SK-N-SH treated with all-trans-retinoic acid at 6 μM for 48 hours (cell line): ENCODE measurements around the gene PNPO.
"Not testable (repeated sequence)": the region's sequence is repeated elsewhere in the genome, so short reads cannot be mapped to it uniquely, and the experiment has no call there.

Source experiments
- ATAC-seq: fragments of 200-7000 bp; cut with Tn5 transposase; 3 replicates; pipeline ENCODE4 v1.9.1; 2020; ENCODE audit warnings: mild to moderate bottlenecking, moderate library complexity
- ESRRG ChIP-seq: fragments of 250-450 bp; sonication (Bioruptor Pico); IDR thresholded peaks from 2 replicates; pipeline ENCODE4 v1.6.1; 2021; ENCODE audit warnings: mild to moderate bottlenecking
- GLIS3 ChIP-seq: fragments of 250-450 bp; sonication (Bioruptor Pico); IDR thresholded peaks from 2 replicates; pipeline ENCODE4 v1.5.0; 2020; ENCODE audit warnings: mild to moderate bottlenecking, moderate library complexity
- OSR1 ChIP-seq: fragments of 250-450 bp; sonication (Bioruptor Pico); IDR thresholded peaks from 2 replicates; pipeline ENCODE4 v1.8.0; 2022; ENCODE audit warnings: moderate library complexity, mild to moderate bottlenecking, inconsistent platforms
- PPARA ChIP-seq: fragments of 250-450 bp; sonication (Bioruptor Pico); IDR thresholded peaks from 2 replicates; pipeline ENCODE4 v1.5.0; 2020; ENCODE audit warnings: mild to moderate bottlenecking, borderline replicate concordance
- RARB ChIP-seq: fragments of 250-450 bp; sonication (Bioruptor Pico); IDR thresholded peaks from 2 replicates; pipeline ENCODE4 v1.8.0; 2021; ENCODE audit warnings: mild to moderate bottlenecking, moderate library complexity
- SNAI2 ChIP-seq: fragments of 250-450 bp; sonication (Bioruptor Pico); IDR thresholded peaks from 2 replicates; pipeline ENCODE4 v1.5.0; 2020; ENCODE audit warnings: mild to moderate bottlenecking, moderate library complexity
- TCF4 ChIP-seq: fragments of 250-450 bp; sonication (Bioruptor Pico); IDR thresholded peaks from 2 replicates; pipeline ENCODE4 v1.8.0; 2021; ENCODE audit warnings: mild to moderate bottlenecking, moderate library complexity, borderline replicate concordance
- ZC3H10 ChIP-seq: fragments of 250-450 bp; sonication (Bioruptor Pico); IDR thresholded peaks from 2 replicates; pipeline ENCODE4 v1.5.1; 2021; ENCODE audit warnings: mild to moderate bottlenecking, moderate library complexity
- ZFP30 ChIP-seq: fragments of 450-650 bp; formaldehyde crosslinking; IDR thresholded peaks from 2 replicates; pipeline ENCODE4 v1.5.0; 2022; ENCODE audit warnings: mild to moderate bottlenecking, moderate library complexity
- ZNF565 ChIP-seq: fragments of 450-650 bp; formaldehyde crosslinking; conservative IDR thresholded peaks from 2 replicates; pipeline ENCODE4 v1.5.0; 2020; ENCODE audit warnings: low read depth, mild to moderate bottlenecking, moderate library complexity
- ZNF70 ChIP-seq: fragments of 450-650 bp; formaldehyde crosslinking; IDR thresholded peaks from 2 replicates; pipeline ENCODE4 v1.5.0; 2020; ENCODE audit warnings: mild to moderate bottlenecking, moderate library complexity
- TF ChIP-seq, protein P1 (sequence below): fragments of 250-450 bp; sonication (Bioruptor Pico); IDR thresholded peaks from 2 replicates; pipeline ENCODE4 v1.5.0; 2020; ENCODE audit warnings: mild to moderate bottlenecking, moderate library complexity
- TF ChIP-seq, protein P2 (sequence below): fragments of 250-450 bp; sonication (Bioruptor Pico); IDR thresholded peaks from 2 replicates; pipeline ENCODE4 v1.8.0; 2020; ENCODE audit warnings: mild to moderate bottlenecking, moderate library complexity, borderline replicate concordance
- TF ChIP-seq, protein P3 (sequence below): fragments of 250-450 bp; sonication (Bioruptor Pico); IDR thresholded peaks from 2 replicates; pipeline ENCODE4 v1.8.0; 2021; ENCODE audit warnings: low read depth, mild to moderate bottlenecking, moderate library complexity, borderline replicate concordance
- TF ChIP-seq, protein P4 (sequence below): fragments of 250-450 bp; sonication (Bioruptor Pico); IDR thresholded peaks from 2 replicates; pipeline ENCODE4 v1.5.1; 2020; ENCODE audit warnings: low read depth, mild to moderate bottlenecking, moderate library complexity
- TF ChIP-seq, protein P5 (sequence below): fragments of 250-450 bp; sonication (Bioruptor Pico); IDR thresholded peaks from 2 replicates; pipeline ENCODE4 v1.5.1; 2021; ENCODE audit warnings: mild to moderate bottlenecking, moderate library complexity

The PNPO gene

DNA sequence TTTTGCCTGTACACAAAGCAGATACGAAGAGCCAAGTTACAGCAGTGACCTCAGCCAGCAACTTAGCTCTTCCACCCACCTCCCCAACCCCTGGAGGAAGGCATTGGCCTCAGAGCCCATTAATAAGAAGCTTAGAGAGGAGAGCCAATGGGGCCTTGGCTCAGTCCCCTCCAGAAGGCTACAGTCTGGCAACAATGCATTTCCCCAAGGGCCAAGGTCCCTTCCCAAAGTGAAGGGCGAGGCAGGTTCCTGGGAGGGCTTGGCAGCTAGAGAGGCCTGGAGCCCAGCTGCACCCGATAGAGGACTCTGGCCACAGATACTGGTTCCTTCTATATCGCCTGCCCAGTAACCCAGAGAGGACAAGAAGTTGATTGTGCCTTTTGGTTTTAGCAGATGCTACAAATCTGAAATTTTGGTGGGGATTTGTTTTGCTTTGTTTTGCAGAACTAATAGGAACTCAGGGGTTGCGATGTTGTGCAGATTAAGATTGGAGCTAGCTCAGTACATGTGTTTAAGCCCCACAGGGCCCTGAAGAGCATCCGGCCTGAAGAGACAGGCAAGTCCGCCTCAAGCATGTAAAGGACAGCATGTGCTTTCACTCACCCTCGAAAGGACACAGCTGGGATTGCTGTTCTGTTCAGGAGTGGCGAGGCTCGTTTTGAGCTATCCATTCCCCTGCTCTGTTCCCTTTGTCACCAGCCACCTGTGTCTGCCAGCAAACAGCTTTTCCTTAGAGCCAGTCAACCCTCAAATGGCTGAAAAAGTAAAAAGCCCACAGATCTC is 12.0 kb upstream of the PNPO start:
- TF ChIP-seq, protein P1, sequence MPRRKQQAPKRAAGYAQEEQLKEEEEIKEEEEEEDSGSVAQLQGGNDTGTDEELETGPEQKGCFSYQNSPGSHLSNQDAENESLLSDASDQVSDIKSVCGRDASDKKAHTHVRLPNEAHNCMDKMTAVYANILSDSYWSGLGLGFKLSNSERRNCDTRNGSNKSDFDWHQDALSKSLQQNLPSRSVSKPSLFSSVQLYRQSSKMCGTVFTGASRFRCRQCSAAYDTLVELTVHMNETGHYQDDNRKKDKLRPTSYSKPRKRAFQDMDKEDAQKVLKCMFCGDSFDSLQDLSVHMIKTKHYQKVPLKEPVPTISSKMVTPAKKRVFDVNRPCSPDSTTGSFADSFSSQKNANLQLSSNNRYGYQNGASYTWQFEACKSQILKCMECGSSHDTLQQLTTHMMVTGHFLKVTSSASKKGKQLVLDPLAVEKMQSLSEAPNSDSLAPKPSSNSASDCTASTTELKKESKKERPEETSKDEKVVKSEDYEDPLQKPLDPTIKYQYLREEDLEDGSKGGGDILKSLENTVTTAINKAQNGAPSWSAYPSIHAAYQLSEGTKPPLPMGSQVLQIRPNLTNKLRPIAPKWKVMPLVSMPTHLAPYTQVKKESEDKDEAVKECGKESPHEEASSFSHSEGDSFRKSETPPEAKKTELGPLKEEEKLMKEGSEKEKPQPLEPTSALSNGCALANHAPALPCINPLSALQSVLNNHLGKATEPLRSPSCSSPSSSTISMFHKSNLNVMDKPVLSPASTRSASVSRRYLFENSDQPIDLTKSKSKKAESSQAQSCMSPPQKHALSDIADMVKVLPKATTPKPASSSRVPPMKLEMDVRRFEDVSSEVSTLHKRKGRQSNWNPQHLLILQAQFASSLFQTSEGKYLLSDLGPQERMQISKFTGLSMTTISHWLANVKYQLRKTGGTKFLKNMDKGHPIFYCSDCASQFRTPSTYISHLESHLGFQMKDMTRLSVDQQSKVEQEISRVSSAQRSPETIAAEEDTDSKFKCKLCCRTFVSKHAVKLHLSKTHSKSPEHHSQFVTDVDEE (CRISPR knock-in tag) = no peak
- TF ChIP-seq TCF4 (CRISPR knock-in tag) = no peak
- TF ChIP-seq, all 23 proteins: peak for 0
- no peak for ATAC-seq

DNA sequence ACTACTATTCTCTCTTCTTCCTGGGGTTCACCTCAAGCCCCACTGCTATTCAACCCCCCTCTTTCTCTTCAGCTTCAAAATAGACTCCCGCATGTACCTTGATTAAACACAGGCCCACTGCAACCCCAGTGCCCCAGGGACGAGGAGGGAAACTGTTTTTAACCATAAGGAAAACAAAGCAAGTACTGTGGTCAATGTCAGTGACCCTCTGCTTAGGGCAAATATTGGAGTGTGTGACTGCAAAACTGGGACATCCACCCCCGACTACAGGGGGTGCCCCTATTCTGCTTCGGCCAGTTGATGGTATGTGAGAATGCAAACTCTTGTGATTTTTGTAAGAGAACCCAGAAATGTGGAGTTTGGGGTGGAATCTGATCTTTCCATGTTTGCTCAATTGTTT is 9.5 kb upstream of the PNPO start:
- TF ChIP-seq ZNF70 (CRISPR knock-in tag) = no peak
- no peak for ATAC-seq

DNA sequence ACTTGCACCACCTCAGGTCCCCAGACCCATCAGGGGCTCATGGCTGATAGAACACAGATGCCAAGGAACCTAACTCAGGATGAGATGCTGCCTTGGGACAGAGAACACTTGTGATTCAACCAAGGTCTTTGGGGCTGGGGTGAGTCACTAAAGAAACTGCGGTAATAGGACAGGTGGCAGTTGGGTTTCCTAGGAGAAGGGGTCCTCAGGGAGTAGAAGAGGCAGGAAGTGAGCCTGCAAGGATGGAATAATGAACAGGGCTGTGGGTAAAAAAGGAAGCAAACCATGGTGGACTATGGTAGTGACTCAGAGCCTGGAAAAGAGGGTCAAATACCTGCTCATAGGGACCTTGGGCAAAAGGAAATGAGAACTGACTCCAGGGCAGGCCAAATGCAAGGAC is 6.5 kb upstream of the PNPO start:
- no peak for ATAC-seq
- TF ChIP-seq, protein P2, sequence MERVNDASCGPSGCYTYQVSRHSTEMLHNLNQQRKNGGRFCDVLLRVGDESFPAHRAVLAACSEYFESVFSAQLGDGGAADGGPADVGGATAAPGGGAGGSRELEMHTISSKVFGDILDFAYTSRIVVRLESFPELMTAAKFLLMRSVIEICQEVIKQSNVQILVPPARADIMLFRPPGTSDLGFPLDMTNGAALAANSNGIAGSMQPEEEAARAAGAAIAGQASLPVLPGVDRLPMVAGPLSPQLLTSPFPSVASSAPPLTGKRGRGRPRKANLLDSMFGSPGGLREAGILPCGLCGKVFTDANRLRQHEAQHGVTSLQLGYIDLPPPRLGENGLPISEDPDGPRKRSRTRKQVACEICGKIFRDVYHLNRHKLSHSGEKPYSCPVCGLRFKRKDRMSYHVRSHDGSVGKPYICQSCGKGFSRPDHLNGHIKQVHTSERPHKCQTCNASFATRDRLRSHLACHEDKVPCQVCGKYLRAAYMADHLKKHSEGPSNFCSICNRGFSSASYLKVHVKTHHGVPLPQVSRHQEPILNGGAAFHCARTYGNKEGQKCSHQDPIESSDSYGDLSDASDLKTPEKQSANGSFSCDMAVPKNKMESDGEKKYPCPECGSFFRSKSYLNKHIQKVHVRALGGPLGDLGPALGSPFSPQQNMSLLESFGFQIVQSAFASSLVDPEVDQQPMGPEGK (CRISPR knock-in tag) = no peak
- no peak for TF ChIP-seq TCF4 (CRISPR knock-in tag)

DNA sequence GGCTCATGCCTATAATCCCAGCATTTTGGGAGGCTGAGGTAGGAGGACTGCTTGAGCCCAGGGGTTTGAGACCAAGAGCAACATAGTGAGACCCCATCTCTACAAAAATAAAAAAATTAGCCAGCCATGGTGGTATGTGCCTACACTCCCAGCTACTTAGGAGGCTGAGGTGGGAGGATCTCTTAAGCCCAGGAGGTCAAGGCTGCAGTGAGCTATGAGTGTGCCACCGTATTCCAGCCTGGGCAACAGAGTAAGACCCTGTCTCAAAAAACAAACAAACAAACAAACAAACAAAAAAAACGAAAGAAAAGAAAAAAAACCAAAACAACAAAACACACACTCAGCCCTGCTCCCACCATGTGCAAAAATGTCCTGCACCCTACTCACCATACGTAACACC is 5.9 kb upstream of the PNPO start:
- not testable (repeated sequence) for ATAC-seq

DNA sequence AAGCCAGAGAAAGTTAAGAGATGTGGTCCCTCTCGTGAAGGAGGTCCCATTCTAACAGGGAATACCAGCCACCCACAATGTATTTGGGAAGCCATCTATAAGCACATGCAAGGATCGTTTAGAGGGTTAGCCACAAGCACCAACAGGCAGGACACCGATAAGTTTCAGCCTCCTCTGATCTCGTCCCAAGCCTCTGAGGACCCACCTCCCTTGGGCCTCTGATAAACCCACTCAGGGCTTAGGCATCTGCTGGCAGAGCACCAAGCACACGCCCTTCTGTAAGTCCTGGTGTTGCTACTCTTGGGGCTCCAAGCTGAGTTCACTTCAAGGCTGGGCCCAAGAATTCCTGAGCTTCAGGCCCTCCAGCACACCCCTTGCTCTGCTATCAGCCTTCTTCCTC is 5.4 kb upstream of the PNPO start:
- peak; percentile 74 for ATAC-seq
- TF ChIP-seq PPARA (CRISPR knock-in tag) (no peak), GLIS3 (CRISPR knock-in tag) (no peak), ZC3H10 (CRISPR knock-in tag) (no peak), OSR1 (CRISPR knock-in tag) (no peak), SNAI2 (CRISPR knock-in tag) (no peak), ESRRG (CRISPR knock-in tag) (no peak), ZFP30 (CRISPR knock-in tag) (no peak), RARB (no peak), ZNF70 (CRISPR knock-in tag) (no peak), TCF4 (CRISPR knock-in tag) (no peak), ZNF565 (CRISPR knock-in tag) (no peak)
- TF ChIP-seq, protein P2 (CRISPR knock-in tag) = no peak
- TF ChIP-seq, protein P3, sequence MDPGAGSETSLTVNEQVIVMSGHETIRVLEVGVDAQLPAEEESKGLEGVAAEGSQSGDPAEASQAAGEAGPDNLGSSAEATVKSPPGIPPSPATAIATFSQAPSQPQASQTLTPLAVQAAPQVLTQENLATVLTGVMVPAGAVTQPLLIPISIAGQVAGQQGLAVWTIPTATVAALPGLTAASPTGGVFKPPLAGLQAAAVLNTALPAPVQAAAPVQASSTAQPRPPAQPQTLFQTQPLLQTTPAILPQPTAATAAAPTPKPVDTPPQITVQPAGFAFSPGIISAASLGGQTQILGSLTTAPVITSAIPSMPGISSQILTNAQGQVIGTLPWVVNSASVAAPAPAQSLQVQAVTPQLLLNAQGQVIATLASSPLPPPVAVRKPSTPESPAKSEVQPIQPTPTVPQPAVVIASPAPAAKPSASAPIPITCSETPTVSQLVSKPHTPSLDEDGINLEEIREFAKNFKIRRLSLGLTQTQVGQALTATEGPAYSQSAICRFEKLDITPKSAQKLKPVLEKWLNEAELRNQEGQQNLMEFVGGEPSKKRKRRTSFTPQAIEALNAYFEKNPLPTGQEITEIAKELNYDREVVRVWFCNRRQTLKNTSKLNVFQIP (CRISPR knock-in tag) = no peak
- TF ChIP-seq, protein P4, sequence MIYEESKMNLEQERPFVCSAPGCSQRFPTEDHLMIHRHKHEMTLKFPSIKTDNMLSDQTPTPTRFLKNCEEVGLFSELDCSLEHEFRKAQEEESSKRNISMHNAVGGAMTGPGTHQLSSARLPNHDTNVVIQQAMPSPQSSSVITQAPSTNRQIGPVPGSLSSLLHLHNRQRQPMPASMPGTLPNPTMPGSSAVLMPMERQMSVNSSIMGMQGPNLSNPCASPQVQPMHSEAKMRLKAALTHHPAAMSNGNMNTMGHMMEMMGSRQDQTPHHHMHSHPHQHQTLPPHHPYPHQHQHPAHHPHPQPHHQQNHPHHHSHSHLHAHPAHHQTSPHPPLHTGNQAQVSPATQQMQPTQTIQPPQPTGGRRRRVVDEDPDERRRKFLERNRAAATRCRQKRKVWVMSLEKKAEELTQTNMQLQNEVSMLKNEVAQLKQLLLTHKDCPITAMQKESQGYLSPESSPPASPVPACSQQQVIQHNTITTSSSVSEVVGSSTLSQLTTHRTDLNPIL (CRISPR knock-in tag) = no peak
- TF ChIP-seq, protein P1 (CRISPR knock-in tag) = no peak
- TF ChIP-seq, protein P5, sequence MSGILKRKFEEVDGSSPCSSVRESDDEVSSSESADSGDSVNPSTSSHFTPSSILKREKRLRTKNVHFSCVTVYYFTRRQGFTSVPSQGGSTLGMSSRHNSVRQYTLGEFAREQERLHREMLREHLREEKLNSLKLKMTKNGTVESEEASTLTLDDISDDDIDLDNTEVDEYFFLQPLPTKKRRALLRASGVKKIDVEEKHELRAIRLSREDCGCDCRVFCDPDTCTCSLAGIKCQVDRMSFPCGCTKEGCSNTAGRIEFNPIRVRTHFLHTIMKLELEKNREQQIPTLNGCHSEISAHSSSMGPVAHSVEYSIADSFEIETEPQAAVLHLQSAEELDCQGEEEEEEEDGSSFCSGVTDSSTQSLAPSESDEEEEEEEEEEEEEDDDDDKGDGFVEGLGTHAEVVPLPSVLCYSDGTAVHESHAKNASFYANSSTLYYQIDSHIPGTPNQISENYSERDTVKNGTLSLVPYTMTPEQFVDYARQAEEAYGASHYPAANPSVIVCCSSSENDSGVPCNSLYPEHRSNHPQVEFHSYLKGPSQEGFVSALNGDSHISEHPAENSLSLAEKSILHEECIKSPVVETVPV (CRISPR knock-in tag) = no peak
